Mucosa of rectum (tissue), 2 donors: ENCODE measurements around the gene TRIM52.
"Not testable (repeated sequence)": the region's sequence is repeated elsewhere in the genome, so short reads cannot be mapped to it uniquely, and the experiment has no call there.

Experiments used
- H3K27ac ChIP-seq, 2 donors: one replicate each; pipeline ENCODE4 v1.7.0; 2013; ENCODE audit warnings: inconsistent platforms in 2 of 2, low read depth in 2 of 2, low read length in 2 of 2
- H3K27me3 ChIP-seq, 2 donors: one replicate each; pipeline ENCODE4 v1.7.0; 2013; ENCODE audit warnings: low read length in 2 of 2; ENCODE audit not compliant: control insufficient read depth in 2 of 2, insufficient read depth in 2 of 2
- H3K36me3 ChIP-seq, 2 donors: one replicate each; pipeline ENCODE4 v1.7.0; 2013; ENCODE audit warnings: low read length in 2 of 2; ENCODE audit not compliant: control insufficient read depth in 2 of 2, insufficient read depth in 2 of 2
- H3K4me1 ChIP-seq, 2 donors: one replicate each; pipeline ENCODE4 v1.7.0; 2013; ENCODE audit warnings: low read length in 2 of 2, mild to moderate bottlenecking in 1 of 2; ENCODE audit not compliant: control insufficient read depth in 2 of 2, insufficient read depth in 2 of 2
- H3K4me3 ChIP-seq, 2 donors: one replicate each; pipeline ENCODE4 v1.7.0; 2013; ENCODE audit warnings: low read length in 2 of 2
- H3K9ac ChIP-seq, 2 donors: one replicate each; pipeline ENCODE4 v1.7.0; 2013; ENCODE audit warnings: low read length in 2 of 2, low read depth in 1 of 2, mild to moderate bottlenecking in 1 of 2
- H3K9me3 ChIP-seq, 2 donors: one replicate each; pipeline ENCODE4 v1.7.0; 2013; ENCODE audit warnings: low read length in 2 of 2; ENCODE audit not compliant: control insufficient read depth in 2 of 2
- donor health status: healthy.
- donor health status: Normal muscosa, but diverticular disease.

Gene TRIM52

DNA sequence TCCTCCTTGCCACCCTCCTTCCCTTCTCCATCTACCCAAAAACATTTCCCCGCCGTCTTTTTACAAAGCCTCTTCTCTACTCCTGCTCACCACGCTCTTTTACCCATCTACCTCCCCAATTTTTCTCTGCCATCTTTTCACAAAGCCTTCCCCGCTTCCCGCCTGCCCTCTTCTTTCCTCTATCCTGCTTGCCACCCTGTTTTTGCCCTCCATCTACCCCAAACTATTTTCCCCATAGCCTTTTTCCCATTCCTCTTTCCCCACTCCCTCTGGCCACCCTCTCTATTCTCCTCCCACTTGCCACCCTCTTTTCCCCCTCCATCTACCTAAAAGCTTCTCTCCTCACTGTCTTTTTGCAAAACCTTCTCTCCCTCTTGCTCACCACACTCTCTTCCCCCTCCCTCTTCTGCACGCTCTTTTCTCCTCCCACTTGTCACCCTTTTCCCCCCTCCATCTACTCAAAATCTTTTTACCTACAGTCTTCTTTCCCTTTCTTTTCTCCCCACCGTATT lies 19.4 kb upstream of the TRIM52 start:
- H3K9ac ChIP-seq = no peak overlapping the region
- H3K9me3 ChIP-seq = no peaks in the 10 kb centered on the region
- H3K27me3 ChIP-seq = no peaks in the 10 kb centered on the region
- no peaks in the 10 kb centered on the region for H3K4me1 ChIP-seq
- no peak overlapping the region for H3K27ac ChIP-seq
- H3K4me3 ChIP-seq = no peak overlapping the region
- H3K36me3 ChIP-seq = no peaks in the 10 kb centered on the region

DNA sequence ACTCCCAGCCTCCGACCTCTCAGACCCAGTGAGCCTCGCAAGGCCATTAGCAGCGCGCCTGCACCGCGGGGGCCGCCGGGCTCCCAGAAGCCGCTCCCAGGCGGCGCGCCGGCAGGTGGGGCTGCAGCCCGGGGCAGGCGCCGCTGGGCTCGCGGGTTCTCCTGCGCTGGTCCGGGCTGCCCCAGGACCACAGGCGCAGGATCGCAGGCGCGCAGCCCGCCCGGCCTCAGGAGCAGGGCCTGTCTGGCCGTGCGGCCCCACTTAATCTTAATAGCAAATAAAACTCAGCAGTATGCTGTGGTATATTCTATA lies 12.4 kb upstream of the TRIM52 start:
- not testable (repeated sequence) for H3K4me3 ChIP-seq, H3K9ac ChIP-seq, H3K9me3 ChIP-seq, H3K27ac ChIP-seq, H3K27me3 ChIP-seq, H3K36me3 ChIP-seq, H3K4me1 ChIP-seq

DNA sequence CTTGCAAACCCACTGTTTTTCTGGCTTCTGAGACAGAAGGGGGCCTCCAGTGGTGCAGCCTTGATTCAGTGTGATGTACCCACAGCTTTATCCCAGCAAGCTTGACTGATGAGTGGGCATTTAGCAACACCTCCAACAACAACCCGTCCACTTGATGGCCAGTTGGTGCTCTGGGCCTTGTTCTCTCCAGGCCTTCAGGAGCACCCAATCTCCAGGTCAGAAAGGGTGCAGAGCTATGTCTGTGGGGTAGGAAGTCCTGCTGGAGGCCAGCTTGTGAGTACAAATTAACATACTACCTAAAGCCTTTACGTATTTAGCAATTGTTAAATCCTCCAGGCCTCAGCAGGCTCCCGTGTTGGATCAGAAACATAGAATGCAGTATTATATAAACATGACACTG lies 10.1 kb upstream of the TRIM52 start:
- Histone ChIP-seq H3K36me3 (no peaks in the 10 kb centered on the region), H3K27me3 (no peaks in the 10 kb centered on the region), H3K9me3 (no peaks in the 10 kb centered on the region), H3K27ac (no peak overlapping the region), H3K4me1 (no peaks in the 10 kb centered on the region), H3K4me3 (no peak overlapping the region), H3K9ac (no peak overlapping the region)

DNA sequence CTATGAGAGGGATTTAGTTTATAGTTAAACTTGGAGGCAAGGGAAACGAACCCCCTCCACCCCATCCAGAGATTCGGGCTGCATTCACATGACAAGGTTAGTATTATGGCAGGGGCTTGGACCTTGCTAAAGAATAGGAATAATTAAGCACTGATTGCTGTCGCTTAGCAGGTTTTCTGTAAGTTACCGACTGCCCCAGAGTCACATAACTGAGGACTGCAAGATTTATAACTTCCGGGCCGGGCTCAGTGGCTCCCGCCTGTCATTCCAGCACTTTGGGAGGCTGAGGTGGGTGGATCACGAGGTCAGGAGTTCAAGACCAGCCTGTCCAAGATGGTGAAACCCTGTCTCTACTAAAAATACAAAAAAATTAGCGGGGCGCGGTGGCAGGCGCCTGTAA lies 7.0 kb upstream of the TRIM52 start:
- not testable (repeated sequence) for H3K27me3 ChIP-seq, H3K9me3 ChIP-seq, H3K4me3 ChIP-seq, H3K36me3 ChIP-seq, H3K4me1 ChIP-seq, H3K9ac ChIP-seq, H3K27ac ChIP-seq

DNA sequence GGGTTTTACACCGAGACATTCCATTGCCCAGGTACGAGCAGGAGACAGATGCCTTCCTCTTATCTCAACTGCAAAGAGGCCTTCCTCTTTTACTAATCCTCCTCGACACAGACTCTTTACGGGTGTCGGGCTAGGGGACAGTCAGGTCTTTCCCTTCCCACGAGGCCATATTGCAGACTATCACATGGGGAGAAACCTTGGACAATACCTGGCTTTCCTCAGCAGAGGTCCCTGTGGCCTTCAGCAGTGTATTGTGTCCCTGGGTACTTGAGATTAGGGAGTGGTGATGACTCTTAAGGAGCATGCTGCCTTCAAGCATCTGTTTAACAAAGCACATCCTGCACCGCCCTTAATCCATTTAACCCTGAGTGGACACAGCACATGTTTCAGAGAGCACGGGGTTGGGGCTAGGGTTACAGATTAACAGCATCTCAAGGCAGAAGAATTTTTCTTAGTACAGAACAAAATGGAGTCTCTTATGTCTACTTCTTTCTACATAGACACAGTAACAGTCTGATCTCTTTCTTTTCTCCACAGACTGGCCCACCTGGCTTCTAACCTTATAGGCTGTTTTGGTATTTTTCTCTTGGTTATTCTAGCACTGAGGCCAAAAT lies 6.5 kb upstream of the TRIM52 start:
- not testable (repeated sequence) for H3K36me3 ChIP-seq, H3K27ac ChIP-seq, H3K4me1 ChIP-seq, H3K4me3 ChIP-seq, H3K9me3 ChIP-seq, H3K27me3 ChIP-seq, H3K9ac ChIP-seq

DNA sequence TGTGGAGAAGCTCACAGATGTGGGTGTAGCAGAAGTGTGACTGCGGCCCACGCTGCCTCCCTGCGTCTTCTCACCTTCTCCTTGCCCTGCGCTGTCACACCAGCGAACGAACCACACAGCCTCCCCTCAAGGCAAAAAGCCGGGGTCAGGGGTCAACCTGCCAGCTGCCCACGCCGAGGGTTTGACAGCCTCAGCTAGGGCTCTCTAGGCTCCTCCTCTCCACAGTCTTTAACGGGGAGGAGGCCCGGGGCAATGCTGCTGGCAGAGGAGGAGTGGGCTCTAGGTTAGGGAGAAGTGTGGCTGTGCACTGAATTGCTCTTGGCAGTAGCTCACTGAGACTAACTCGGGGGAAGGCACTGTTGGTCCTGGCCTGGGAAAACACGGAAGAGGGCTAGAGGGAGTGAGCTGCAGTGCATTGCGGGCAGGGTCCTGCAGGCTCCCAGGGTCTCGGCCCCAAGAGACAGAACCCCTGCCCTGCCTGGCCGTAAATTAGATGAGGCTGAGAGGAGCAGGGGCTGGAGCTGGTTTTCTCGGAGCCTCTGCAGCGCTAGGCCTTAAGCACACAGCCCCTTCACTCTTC lies 4.2 kb upstream of the TRIM52 start:
- H3K27ac ChIP-seq = no peak overlapping the region
- peaks cover 4 to 6% of the 10 kb centered on the region in 2 donors for H3K4me1 ChIP-seq
- H3K4me3 ChIP-seq = no peak overlapping the region
- no peaks in the 10 kb centered on the region for H3K27me3 ChIP-seq
- H3K9me3 ChIP-seq = no peaks in the 10 kb centered on the region
- no peak overlapping the region for H3K9ac ChIP-seq
- H3K36me3 ChIP-seq = peaks cover 4 to 5% of the 10 kb centered on the region in 2 donors

DNA sequence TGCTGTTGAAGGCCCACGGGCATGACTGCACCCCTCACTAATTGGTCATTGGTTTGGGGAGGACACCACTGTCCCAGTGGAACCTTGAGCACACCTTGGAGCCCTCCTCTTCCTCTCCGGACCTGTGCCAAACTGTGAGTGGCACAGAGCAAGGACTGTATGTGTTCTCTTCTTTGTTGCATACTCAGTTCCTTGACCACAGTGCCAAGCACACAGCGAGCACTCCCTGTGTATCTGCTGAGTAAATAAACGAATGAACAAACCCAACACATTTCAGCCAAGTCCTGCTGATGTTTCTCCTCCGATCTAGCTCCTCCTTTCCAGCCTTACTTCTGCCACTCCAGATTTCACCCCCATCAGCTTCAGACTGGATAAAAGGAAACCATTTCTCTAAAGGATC lies 2.7 kb upstream of the TRIM52 start:
- Histone ChIP-seq H3K4me3 (no peak overlapping the region), H3K9ac (no peak overlapping the region), H3K36me3 (peaks cover 4 to 5% of the 10 kb centered on the region in 2 donors)

DNA sequence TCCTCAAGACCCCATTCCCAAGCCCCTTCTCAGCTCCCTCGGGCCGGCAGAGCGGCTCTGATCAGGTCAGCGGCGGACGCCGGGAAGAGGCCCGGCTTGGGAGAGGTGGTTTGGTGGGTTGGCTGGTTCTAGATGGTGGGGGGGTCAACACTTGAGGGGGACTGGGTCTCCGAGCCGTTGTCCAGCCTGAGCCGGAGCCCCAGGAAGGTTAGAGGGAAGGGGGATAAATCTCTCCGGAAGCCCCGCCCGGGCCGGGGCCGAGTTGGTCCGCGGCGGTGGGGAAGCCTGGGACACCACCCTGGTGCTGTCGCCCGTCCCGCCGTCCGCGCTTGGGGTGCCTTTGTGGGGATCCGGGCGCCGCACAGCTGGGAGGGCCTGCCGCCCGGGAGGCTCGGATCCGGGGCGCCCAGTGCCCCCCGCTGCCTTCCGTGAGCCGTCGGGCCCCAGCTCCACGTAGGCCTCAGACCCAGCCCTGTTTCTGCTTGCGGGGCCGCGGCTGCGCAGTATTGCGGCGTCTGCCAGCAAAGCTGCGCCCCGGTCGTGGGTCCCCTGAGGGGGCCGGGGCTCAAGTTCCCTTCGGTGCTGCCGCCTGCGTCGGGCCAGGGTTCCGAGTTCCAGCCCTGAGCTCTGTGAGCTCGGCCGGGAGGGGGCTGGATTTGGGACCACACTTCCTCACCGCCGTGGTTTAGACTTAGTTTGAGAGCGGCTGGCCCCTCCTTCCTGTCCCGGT lies 542 bp upstream of the TRIM52 start:
- peaks cover 4 to 5% of the 10 kb centered on the region in 2 donors for H3K36me3 ChIP-seq
- H3K27ac ChIP-seq = peak overlapping the region; percentile 98
- H3K9ac ChIP-seq = peak overlapping the region; percentile 96 to 99
- no peaks in the 10 kb centered on the region for H3K27me3 ChIP-seq
- no peaks in the 10 kb centered on the region for H3K9me3 ChIP-seq
- H3K4me3 ChIP-seq = peak overlapping the region; percentile 83 to 95
- peaks cover 19 to 32% of the 10 kb centered on the region in 2 donors for H3K4me1 ChIP-seq

More for the DNA sequence above, 2.7 kb upstream of the TRIM52 start:
- peaks cover 19 to 20% of the 10 kb centered on the region in 2 donors for H3K4me1 ChIP-seq
- H3K27ac ChIP-seq = no peak overlapping the region
- H3K9me3 ChIP-seq = no peaks in the 10 kb centered on the region
- no peaks in the 10 kb centered on the region for H3K27me3 ChIP-seq

DNA sequence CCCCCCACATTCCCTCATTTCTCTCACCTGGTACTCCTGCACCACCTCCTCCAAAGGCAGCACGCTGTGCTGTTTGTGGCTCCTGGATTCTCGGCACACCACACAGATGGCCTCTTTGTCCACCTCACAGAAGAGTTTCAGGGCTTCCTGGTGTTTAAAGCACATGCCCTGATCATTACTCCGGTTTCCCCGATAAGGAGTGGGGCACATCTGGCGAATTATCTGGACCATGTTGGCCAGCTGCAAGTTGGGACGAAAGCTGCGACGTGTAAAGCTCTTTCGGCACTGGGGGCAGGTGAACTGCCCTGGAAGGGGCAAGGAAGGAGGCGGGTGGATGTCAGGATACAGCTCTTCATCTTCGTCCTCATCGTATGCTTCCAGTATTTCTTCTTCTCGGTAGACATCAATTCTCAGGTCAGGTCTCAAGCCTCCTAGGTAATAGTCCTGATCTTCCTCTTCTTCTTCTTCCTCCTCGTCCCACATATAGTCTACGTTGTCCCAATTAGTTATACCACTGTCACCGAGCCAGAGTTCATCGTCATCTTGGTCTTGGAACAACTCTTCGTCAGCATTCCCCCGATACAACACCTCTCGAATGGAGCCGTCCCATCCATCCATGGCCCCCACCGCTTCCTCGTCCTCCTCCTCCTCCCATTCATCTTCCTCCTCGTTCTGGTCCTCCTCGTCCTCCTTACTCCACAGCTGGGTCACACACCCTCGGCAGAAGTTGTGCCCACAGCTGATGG lies 796 bp downstream of the TRIM52 start:
- Histone ChIP-seq H3K27ac (peak overlapping the region; percentile 98), H3K4me3 (peak overlapping the region; percentile 83 to 95), H3K36me3 (peaks cover 9 to 11% of the 10 kb centered on the region in 2 donors), H3K9ac (peak overlapping the region; percentile 96 to 99), H3K9me3 (no peaks in the 10 kb centered on the region), H3K27me3 (no peaks in the 10 kb centered on the region), H3K4me1 (peaks cover 21 to 32% of the 10 kb centered on the region in 2 donors)

DNA sequence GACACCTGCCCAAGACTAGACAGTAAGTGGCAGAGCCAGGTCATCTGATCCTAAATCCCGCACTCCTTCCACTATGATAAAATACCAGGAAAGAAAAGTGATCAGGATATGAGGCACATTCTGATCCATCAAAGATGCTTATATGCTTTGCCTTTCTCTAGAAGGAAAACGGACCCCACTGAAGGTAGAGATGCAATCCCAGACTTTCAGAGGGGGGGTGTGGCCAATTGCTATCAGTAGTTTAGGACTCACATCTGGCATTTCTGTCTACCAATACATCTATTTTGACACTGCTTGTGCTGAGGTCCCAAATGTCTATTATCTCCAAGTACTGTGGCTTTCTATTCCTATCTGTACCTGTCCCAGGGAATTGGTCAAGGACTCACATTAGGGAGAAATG lies 1.7 kb downstream of the TRIM52 start:
- Histone ChIP-seq H3K9me3 (no peaks in the 10 kb centered on the region), H3K27ac (no peak overlapping the region), H3K36me3 (peaks cover 11 to 16% of the 10 kb centered on the region in 2 donors), H3K27me3 (no peaks in the 10 kb centered on the region), H3K4me3 (peak overlapping the region; percentile 83 to 95), H3K4me1 (peaks cover 22 to 32% of the 10 kb centered on the region in 2 donors), H3K9ac (peak overlapping the region; percentile 96 to 99)
